HepG2 (cell line): ENCODE data around the gene DRC7. TPM values are rescaled to one million over a fixed set of nuclear protein-coding genes. Genes with fewer than 3 reads are reported as not detected.
A peak's percentile ranks its signal among the peaks of the same experiment; 100 is the strongest.

Source experiments
- ASH2L ChIP-seq: fragments of 300-600, 200-600 bp; sonication (generic); IDR thresholded peaks from 2 replicates; pipeline ENCODE4 v1.7.0; 2017; ENCODE audit warnings: low read depth, mild to moderate bottlenecking, moderate library complexity, mixed read lengths, low read length; ENCODE audit not compliant: insufficient read length
- ATF3 ChIP-seq: sonication (generic); formaldehyde crosslinking; IDR thresholded peaks from 2 replicates; pipeline ENCODE4 v1.4.0; 2020; ENCODE audit warnings: missing genetic modification reagents
- CREM ChIP-seq, 2 experiments: sonication (generic) in 1 of 2; formaldehyde crosslinking in 1 of 2; IDR thresholded peaks; 2 replicates each; pipeline versions ENCODE4 v1.4.0 to v1.6.1; 2016 to 2020; ENCODE audit warnings: antibody characterized with exemption in 1 of 2, mild to moderate bottlenecking in 1 of 2, missing genetic modification reagents in 1 of 2
- EEA1 ChIP-seq: sonication (generic); formaldehyde crosslinking; IDR thresholded peaks from 2 replicates; pipeline ENCODE4 v1.5.1; 2020; ENCODE audit warnings: mild to moderate bottlenecking, missing genetic modification reagents, borderline replicate concordance
- FIP1L1 ChIP-seq: fragments of 200-400 bp; formaldehyde crosslinking; IDR thresholded peaks from 2 replicates; pipeline ENCODE4 v1.6.1; 2018; ENCODE audit warnings: low read depth, mild to moderate bottlenecking, low read length, moderate library complexity, borderline replicate concordance; ENCODE audit not compliant: insufficient read depth
- HMG20B ChIP-seq: conservative IDR thresholded peaks from 2 replicates; pipeline ENCODE4 v1.6.1; 2016; ENCODE audit warnings: missing genetic modification reagents, missing compliant biosample characterization
- HOXA7 ChIP-seq: sonication (generic); formaldehyde crosslinking; IDR thresholded peaks from 2 replicates; pipeline ENCODE4 v1.8.1; 2022; ENCODE audit warnings: mild to moderate bottlenecking, missing genetic modification reagents, moderate library complexity
- LBX2 ChIP-seq: sonication (generic); formaldehyde crosslinking; IDR thresholded peaks from 2 replicates; pipeline ENCODE4 v1.5.0; 2020; ENCODE audit warnings: missing genetic modification reagents, mild to moderate bottlenecking, borderline replicate concordance
- NFKB2 ChIP-seq: sonication (generic); formaldehyde crosslinking; IDR thresholded peaks from 2 replicates; pipeline ENCODE4 v1.4.0; 2020; ENCODE audit warnings: missing genetic modification reagents, borderline replicate concordance
- SIN3B ChIP-seq: fragments of 150-350 bp; IDR thresholded peaks from 2 replicates; pipeline ENCODE4 v1.6.1; 2014; ENCODE audit warnings: low read length
- TBP ChIP-seq: sonication (generic); formaldehyde crosslinking; IDR thresholded peaks from 2 replicates; pipeline ENCODE4 v1.5.0; 2020; ENCODE audit warnings: missing genetic modification reagents
- U2AF2 ChIP-seq: fragments of 200-400 bp; formaldehyde crosslinking; IDR thresholded peaks from 2 replicates; pipeline ENCODE4 v1.6.1; 2017; ENCODE audit warnings: low read depth, mild to moderate bottlenecking, low read length
- ZBTB4 ChIP-seq: sonication (generic); formaldehyde crosslinking; IDR thresholded peaks from 2 replicates; pipeline ENCODE4 v1.4.0; 2020; ENCODE audit warnings: missing genetic modification reagents, mild to moderate bottlenecking, borderline replicate concordance
- ZFP1 ChIP-seq: IDR thresholded peaks from 2 replicates; pipeline ENCODE4 v1.6.1; 2016
- ZHX2 ChIP-seq, 2 experiments: sonication (generic) in 1 of 2; formaldehyde crosslinking in 1 of 2; IDR thresholded peaks; 2 replicates each; pipeline versions ENCODE4 v1.6.1 to v1.9.0; 2014 to 2022; ENCODE audit warnings: antibody characterized with exemption in 1 of 2, borderline replicate concordance in 1 of 2, inconsistent platforms in 1 of 2, low read depth in 1 of 2, missing genetic modification reagents in 1 of 2
- ZNF556 ChIP-seq: sonication (generic); formaldehyde crosslinking; IDR thresholded peaks from 2 replicates; pipeline ENCODE4 v1.4.0; 2020; ENCODE audit warnings: mild to moderate bottlenecking, missing genetic modification reagents, borderline replicate concordance
- ZNF597 ChIP-seq: sonication (generic); formaldehyde crosslinking; IDR thresholded peaks from 2 replicates; pipeline ENCODE4 v1.5.0; 2020; ENCODE audit warnings: missing genetic modification reagents
- ZSCAN29 ChIP-seq: sonication (generic); formaldehyde crosslinking; conservative IDR thresholded peaks from 2 replicates; pipeline ENCODE4 v1.4.0; 2020; ENCODE audit warnings: mild to moderate bottlenecking, missing genetic modification reagents
- polyA plus RNA-seq, 8 experiments: library from polyadenylated mRNA; depleted of rRNA in 3 of 8; stranded (reverse) in 7 of 8; unstranded in 1 of 8; fragments of >200 nt; fragmentation: Illumina TruSeq in 4 of 8; extraction: Trizol in 4 of 8; gene quantifications; 2 replicates each; pipeline versions ENCODE4 v1.2.1 to v1.2.3, GENCODE V29; 2011 to 2016; ENCODE audit warnings: low read depth in 4 of 8, missing spikeins in 1 of 8, mixed read lengths in 1 of 8; ENCODE audit not compliant: insufficient read depth in 1 of 8
- total RNA-seq, 5 experiments: library from RNA; depleted of rRNA; stranded (reverse); fragments of >200 nt; fragmentation: Illumina TruSeq; extraction: Trizol; gene quantifications; 2 replicates each; pipeline ENCODE4 v1.2.3, GENCODE V29; 2016; ENCODE audit warnings: low read depth in 1 of 5

The DRC7 gene
- total and polyA plus RNA-seq, 2 of the 13 experiments (the other 11 are each of a cell fraction or from before 2014, with no cell fraction given): 2.7 to 3.4 TPM

- TF ChIP-seq ZHX2 (IDR thresholded peaks at IDR 0.05; ENCODE audit: low read depth): no peak
- TF ChIP-seq ZHX2 (CRISPR knock-in tag; IDR thresholded peaks at IDR 0.05; ENCODE audit: borderline replicate concordance): no peak
- TF ChIP-seq SIN3B: no peak
- no peak for TF ChIP-seq HMG20B (CRISPR knock-in tag)
- peak; percentile 36; the same call in 1 of the 2 replicates for TF ChIP-seq ZNF556
- 0 out of 2 replicates have a peak, but pooled peaks have one; percentile 13 for TF ChIP-seq ATF3 (CRISPR knock-in tag)
- no peak for TF ChIP-seq HOXA7 (CRISPR knock-in tag)
- TF ChIP-seq CREM (IDR thresholded peaks at IDR 0.05): no peak
- TF ChIP-seq CREM (CRISPR knock-in tag; IDR thresholded peaks at IDR 0.05): no peak
- peak; percentile 68; the same call in 1 of the 2 replicates for TF ChIP-seq ZBTB4 (CRISPR knock-in tag)
- no peak for TF ChIP-seq ZNF597 (CRISPR knock-in tag)
- no peak for TF ChIP-seq U2AF2
- no peak for TF ChIP-seq EEA1 (CRISPR knock-in tag)
- 0 out of 2 replicates have a peak, but pooled peaks have one; percentile 59 for TF ChIP-seq ZSCAN29 (CRISPR knock-in tag)
- TF ChIP-seq ASH2L: no peak
- no peak for TF ChIP-seq LBX2 (CRISPR knock-in tag)
- TF ChIP-seq TBP (CRISPR knock-in tag): no peak
- TF ChIP-seq NFKB2 (CRISPR knock-in tag): peak; percentile 65; the same call in 1 of the 2 replicates
- 0 out of 2 replicates have a peak, but pooled peaks have one; percentile 30 for TF ChIP-seq ZFP1 (CRISPR knock-in tag)
- TF ChIP-seq FIP1L1: no peak
These were observed 25.6 kb downstream of the DRC7 start (continued) for GRCh38 chr16:57720142-57720575.
